Measurements from ENCODE around the gene FHAD1.
"Not testable (repeated sequence)": the region's sequence is repeated elsewhere in the genome, so short reads cannot be mapped to it uniquely, and the experiment has no call there.

The FHAD1 gene

DNA sequence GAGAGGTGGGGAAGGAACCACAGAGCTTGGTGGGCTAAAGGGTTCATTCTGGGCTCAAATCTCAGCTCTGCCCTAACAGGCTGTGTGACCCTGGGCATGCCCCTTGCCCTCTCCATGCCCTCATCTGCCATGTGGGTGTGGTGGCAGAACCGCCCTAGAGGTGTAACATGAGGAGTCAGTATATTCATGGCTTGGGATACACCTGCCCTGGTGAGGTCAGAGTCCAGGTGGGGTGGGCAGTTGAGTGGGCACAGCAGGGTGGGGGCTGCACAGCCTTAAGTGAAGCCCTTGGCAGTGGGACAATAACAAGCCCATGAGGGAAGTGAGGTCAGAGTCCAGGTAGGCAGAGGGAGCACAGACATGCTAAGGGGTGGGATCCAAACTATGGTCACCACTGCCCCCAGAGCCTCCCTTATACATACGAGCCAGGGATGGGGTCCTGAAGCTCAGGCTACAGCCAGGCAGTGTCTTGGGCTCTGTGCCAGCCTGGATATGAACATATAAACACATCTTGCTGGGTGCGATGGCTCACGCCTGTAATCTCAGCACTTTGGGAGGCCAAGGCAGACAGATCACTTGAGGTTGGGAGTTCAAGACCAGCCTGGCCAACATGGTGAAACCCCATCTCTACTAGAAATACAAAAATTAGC, 103.7 kb downstream of the FHAD1 start:
- DNase-seq, result no peak

DNA sequence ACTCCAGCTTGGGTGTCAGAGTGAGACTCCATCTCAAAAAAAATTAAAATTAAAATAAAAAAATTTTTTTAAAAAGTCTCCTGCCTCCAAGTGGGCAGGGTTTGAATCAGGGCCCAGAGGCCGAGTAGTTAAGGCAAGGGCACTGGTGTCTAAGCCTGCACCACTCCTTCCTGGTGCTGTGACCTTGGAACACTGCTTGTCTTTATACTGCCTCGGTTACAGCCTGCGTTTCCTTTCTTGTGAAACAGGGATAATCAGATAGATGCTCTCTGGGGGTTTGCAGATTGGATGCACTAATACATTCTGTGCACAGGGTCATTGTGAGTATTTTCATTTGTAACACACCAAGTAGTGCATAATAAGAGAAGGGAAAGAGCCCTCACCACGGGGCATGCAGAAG, 104.3 kb downstream of the FHAD1 start:
- DNase-seq, result no peak

GRCh38 chr1:15352128-15352957, 105.3 kb downstream of the FHAD1 start:
- peak; percentile 29 for DNase-seq

GRCh38 chr1:15353839-15354579, 107.0 kb downstream of the FHAD1 start:
- DNase-seq, result no peak

GRCh38 chr1:15354580-15354965, 107.5 kb downstream of the FHAD1 start:
- DNase-seq, result no peak

GRCh38 chr1:15355968-15356625, 109.1 kb downstream of the FHAD1 start:
- DNase-seq, result no peak

GRCh38 chr1:15357612-15358207, 110.7 kb downstream of the FHAD1 start:
- no peak for DNase-seq

DNA sequence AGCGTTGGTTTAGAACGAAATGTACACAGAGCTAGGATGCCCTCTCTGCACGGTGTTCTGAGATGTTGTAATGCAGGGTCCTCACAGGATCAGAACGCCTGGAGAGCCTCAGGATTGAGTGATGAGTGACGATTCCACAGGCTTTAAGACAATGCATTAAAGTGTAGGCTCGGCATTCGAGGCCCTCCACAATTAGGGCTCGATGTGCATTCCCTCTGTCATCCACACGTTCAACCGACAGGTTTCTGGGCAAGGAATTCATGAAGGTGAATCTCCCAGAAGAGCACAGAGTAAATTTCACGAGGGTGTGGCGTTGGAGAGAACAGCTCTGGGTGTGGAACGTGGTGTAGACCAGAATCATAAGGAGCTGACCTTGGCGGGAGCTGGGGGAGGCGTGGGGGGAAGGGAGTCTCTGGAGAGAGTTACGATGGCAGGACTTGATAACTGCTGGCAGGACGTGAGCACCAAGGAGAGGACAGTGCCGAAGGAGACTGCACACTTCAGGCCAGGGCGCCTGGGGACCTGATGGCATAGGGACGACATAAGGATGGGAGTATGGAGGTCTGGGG, 111.6 kb downstream of the FHAD1 start:
- DNase-seq, result no peak

DNA sequence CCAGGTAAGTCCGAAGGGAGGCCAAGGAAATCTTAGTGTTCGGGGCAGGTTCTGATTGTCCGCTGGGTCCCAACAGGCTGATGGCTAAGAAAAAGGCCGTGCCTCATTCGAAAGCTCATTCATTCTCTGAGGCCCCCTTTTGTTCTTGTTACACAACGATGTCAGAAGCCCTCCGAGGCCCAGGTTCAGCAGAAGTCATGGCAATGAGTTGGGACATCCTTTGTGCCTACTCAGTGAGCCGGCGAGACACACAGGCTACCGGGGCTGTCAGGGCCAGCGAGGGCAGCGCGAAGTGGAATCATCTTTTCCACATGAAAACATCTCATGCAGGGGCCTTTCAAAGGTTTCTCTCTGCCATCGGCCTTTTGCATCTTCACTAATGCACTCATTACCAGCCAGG, 113.7 kb downstream of the FHAD1 start:
- no peak for DNase-seq

- DNase-seq, result no peak
Measured at GRCh38 chr1:15362096-15362736, 115.2 kb downstream of the FHAD1 start.

DNA sequence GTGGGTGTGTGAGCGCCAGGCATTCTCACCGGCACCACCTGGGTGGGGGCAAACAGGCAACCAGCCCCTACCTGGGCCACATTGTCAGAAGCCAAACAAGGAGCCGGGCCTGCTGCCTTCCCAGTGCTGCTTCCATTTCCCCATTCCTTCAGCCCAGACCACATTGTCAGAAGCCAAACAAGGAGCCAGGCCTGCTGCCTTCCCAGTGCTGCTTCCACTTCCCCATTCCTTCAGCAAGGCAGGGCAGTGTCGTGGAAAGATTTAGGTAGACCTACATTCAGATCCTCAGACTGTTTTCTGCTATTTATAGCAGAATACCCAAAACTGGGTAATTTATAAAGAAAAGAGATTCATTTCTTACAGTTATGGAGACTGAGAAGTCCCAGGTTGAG, 115.7 kb downstream of the FHAD1 start:
- DNase-seq, result no peak

DNA sequence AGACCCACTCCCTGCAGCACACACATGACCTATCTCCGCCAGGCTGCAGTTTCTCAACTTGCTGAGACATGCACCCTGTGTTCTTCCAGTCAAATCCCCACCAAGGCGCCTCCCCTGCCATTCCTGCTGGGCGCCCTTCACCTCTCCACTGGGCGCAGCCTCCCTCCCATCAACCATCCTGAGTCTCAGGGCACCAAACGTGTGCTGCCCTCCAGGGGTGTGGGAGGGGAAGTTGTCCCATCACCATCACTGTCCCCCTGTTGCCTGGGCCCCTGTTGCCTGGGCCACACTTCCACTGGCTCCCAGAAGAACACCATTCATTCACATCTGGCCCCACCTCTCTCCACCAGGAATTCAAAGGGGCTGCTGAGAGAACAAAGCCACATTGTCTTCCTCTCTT, 117.7 kb downstream of the FHAD1 start:
- no peak for DNase-seq

DNA sequence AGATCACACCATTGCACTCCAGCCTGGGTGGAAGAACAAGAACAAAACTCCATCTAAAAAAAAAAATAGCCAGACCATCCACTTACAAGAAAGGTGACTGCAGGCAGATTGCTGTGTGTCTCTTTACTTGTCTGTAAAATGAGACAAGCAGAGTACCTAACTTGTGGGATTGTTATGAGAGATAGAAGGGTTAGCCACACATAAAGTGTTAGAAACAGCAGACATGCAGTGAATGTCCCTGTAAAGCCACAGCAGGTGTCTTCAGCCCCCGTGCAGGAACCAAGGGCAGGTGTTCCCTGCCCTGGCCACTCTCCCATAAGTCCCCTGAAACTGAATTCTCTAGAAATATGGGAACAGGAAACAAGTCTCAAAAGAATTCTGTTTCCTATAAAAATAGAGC, 121.9 kb downstream of the FHAD1 start:
- no peak for DNase-seq

GRCh38 chr1:15370268-15370667, 123.2 kb downstream of the FHAD1 start:
- no peak for DNase-seq

GRCh38 chr1:15370781-15371520, 123.9 kb downstream of the FHAD1 start:
- DNase-seq, result no peak

DNA sequence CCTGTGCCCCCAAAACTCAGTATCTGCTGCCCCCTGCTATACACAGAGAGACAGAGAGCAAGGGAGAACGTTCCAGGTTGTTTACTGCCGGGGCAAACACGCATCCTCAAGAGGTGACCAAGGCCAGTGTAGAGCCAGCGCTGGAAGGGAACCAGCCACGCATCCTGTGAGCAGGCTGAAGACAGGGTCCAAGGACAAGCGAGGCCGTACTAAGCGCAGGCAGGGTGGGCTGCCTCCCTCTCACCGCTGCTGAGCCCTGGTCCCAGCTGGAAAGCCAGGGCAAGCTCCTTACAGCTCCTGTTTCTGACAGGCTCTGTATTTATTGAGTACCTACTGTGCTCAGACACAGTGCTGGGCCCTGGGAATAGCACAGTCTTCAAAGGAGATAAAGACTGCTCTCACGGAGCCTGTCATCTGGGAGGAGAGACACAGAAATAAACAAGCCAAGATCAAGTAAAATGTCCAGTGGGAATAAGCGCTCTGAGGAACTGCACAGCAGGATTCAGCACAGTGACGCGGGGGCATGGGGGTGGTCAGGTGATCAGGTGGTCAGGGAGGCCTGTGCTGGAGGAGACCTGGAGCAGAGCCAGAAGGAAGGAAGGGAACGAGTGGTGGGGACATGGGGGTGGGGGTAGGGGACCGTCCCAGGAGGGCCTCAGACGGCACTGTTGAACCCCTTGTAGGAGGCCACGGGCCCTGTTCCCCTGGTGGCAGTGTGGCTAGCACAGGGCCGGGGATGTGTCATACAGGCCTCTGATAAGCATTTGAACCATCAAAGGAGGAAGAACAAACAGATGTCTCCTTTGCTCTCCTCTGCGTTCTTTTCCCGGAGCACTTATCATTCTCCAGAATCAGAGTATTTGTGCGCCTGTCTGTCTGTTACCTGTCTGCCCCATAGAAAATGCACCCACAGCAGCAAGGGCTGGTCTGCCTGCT, 124.9 kb downstream of the FHAD1 start:
- DNase-seq, result no peak

- no peak for DNase-seq
Measured at GRCh38 chr1:15378729-15379128, 131.7 kb downstream of the FHAD1 start.

DNA sequence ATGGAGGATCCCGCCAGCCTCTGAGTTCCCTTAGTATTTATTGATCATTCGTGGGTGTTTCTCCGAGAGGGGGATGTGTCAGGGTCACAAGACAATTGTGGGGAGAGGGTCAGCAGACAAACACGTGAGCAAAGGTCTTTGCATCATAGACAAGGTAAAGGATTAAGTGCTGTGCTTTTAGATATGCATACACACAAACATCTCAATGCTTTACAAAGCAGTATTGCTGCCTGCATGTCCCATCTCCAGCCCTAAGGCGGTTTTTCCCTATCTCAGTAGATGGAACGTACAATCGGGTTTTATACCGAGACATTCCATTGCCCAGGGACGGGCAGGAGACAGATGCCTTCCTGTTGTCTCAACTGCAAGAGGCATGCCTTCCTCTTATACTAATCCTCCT, 132.1 kb downstream of the FHAD1 start:
- DNase-seq, result not testable (repeated sequence)

DNA sequence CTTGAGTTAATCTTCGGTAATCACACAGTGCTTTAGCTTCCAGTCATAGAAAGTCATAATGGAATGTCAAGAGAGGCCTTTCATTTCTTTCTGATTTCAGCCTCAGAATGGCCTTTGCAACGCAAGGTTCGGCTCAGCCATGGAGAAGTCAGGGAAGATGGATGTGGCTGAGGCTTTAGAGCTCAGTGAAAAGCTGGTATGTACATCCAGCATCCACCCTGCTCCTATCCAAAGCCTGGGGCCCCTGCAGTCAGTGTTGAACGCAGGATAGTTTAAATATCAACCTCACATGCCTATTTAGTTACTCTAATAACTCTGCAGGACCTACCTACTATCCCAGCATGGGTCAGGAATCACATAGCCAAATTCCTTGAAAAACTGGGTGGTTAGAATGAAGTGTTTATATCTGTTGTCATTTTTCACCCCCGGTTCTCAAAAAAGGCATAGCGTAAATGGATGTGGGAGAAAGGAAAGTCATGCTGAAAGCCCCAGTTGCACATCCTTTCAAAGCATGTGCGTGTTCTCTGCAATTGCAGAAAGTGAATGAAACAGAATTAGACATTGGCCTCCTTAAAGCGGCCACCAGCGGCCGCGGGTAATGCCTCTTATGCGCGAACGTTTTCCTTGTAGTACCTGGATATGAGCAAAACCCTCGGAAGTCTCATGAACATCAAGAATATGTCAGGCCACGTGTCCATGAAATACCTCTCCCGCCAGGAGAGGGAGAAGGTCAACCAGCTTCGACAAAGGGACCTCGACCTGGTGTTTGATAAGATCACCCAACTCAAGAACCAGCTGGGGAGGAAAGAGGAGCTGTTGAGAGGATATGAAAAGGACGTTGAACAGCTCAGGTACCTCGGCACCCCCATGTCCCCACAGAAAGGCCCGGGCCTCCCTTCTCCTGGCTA, 133.8 kb downstream of the FHAD1 start:
- no peak for DNase-seq
